ENCODE measurements around the gene ADRA2B. TPM values are rescaled to one million over a fixed set of nuclear protein-coding genes. Genes with fewer than 3 reads are reported as not detected.

The ADRA2B gene
- total and polyA plus RNA-seq, 12 donors, result 0.95 to 12.9 (median 3.3) TPM

DNA sequence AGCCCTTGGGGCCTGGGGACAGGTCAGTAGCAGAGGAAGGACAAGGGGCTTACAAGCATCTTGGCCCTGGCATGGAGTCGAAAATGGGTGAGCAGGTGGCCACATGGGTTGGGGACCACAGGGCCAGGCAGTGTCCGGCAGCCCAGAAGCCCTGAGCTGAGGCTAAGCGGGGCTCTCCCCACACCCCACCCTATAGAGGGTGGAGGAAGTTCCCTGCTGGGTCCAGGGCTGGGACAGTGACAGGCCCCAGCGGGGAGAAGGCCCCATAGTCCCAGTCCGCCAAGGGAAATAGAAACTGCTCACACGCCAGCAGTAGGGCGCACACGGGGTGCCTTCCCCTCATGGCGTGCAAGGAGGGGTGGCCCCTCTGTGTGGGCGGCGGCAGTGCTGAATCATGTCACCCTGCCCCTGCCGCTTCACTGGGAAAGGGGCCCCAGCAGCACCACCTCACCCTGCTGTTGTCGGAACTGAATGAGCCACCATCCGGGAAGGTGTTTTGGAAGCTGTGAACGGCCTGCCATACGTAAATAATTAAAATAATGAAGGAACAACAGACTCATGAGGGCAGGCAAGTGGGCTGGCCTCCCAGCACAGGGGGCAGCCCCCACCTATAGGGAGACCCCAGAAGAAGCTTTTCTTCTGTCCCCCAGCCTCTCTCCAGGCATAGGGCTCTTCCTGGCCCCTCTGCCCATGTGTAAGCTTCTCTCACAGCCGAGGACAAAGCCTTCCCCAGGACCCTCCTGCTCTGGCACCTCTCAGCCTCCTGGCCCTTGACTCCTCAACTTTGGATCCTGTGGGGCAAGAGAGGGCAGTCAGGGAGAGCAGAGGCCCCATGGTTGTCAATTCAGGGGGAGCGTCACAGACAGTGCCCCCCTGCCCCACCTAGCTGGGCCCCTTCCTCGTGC lies 41.5 kb upstream of the ADRA2B start:
- no peaks in the 10 kb centered on the region for H3K9me3 ChIP-seq (replicated peaks in 1 of 3)
- no peaks in the 10 kb centered on the region for H3K4me1 ChIP-seq (replicated peaks in 1 of 2)
- intact Hi-C loops (cut with DNase I), result no loop called here
- TF ChIP-seq, protein P1, sequence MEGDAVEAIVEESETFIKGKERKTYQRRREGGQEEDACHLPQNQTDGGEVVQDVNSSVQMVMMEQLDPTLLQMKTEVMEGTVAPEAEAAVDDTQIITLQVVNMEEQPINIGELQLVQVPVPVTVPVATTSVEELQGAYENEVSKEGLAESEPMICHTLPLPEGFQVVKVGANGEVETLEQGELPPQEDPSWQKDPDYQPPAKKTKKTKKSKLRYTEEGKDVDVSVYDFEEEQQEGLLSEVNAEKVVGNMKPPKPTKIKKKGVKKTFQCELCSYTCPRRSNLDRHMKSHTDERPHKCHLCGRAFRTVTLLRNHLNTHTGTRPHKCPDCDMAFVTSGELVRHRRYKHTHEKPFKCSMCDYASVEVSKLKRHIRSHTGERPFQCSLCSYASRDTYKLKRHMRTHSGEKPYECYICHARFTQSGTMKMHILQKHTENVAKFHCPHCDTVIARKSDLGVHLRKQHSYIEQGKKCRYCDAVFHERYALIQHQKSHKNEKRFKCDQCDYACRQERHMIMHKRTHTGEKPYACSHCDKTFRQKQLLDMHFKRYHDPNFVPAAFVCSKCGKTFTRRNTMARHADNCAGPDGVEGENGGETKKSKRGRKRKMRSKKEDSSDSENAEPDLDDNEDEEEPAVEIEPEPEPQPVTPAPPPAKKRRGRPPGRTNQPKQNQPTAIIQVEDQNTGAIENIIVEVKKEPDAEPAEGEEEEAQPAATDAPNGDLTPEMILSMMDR (IDR thresholded peaks at IDR 0.05), result no peak
- no peak for TF ChIP-seq POLR2A (IDR thresholded peaks at IDR 0.05)
- 66 to 90% (median 73%) methylated on average over 4 to 19 of the region's 19 CpGs for WGBS, 4 donors
- no peak for DNase-seq
- H3K4me3 ChIP-seq, result no peak overlapping the region
- H3K27ac ChIP-seq, result no peak overlapping the region
- H3K36me3 ChIP-seq (replicated peaks in 1 of 2), result no peaks in the 10 kb centered on the region
- no peaks in the 10 kb centered on the region for H3K27me3 ChIP-seq

DNA sequence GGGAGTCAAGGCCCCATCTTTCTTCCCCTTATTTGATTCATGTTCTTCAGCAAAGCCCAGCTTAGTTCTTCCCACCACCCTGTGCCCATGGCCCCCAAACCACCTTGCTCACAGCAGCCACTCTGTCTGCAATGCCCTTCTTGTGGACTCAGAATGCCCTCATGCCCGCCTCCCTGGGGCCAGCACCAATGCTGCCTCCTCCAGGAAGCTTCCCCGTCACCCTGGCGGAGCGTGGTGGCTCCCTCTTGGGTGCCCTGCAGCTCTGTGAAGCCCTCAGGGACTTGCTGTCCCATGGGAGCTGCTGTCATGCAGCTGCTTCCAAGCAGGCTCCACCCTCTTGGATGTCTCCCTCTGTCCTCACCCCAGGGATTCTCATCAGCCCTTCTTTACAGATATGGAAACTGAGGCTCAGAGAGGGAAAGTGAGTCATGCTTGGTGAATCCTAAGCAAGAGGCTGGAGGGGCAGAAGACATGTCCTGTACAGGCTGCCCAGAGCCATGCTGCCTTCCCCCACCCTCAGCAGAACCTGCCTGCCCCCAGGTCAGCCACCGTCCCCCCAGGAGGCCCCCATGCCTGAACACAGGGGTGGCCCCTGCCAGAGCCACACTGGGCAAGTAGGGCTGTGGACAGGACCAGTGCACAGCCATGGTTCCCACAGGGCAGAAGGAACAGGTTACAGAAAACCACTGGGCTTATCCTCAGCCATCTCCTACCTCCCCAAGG lies 40.7 kb upstream of the ADRA2B start:
- DNase-seq, result no peak
- 78 to 100% (median 92%) methylated on average over 3 to 5 of the region's 5 CpGs for WGBS, 4 donors
- no peaks in the 10 kb centered on the region for H3K36me3 ChIP-seq (replicated peaks in 1 of 2)
- H3K27me3 ChIP-seq, result no peaks in the 10 kb centered on the region
- no peaks in the 10 kb centered on the region for H3K9me3 ChIP-seq (replicated peaks in 1 of 3)
- no peak overlapping the region for H3K27ac ChIP-seq
- no peak overlapping the region for H3K4me3 ChIP-seq
- intact Hi-C loops (cut with DNase I), result no loop called here
- no peaks in the 10 kb centered on the region for H3K4me1 ChIP-seq (replicated peaks in 1 of 2)
- no peak for TF ChIP-seq POLR2A (IDR thresholded peaks at IDR 0.05)
- TF ChIP-seq, protein P1 (IDR thresholded peaks at IDR 0.05), result no peak

DNA sequence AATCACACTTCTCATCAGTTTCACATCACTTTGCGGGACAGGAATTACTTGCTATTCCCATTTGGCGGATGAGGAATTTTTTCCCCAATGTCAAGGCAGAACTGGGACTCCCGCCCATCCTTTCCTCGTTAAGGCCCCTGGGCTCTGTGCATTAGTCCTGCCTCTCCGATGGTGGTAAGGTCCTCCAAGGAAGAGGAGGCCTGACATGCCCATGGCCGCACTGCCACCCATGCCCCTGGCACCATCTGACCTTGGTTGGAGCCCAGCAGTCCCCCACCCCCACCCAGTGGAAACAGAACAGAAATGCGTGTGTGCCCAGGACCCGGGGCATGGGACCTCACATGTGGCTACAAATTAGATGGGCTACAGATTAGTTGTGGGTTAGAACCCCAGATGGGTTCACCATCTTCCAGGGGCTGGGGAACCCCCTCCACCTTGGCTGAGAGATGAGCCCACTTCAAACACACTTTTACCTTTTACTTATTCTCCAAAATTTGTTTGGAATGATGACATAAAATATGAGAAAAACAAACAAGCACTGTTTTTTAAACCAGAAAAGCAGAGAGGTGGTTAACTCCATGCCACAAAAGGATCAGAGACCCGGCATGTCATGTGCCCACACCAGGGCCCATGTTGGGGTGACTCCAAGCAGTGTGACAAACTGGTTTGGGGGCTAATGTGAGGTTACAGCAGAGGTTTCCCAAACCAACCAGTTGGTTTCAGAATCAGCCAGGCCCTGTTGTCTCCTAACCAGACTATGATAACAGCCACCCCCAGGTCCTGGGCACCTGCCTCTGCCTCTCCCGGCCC lies 39.8 kb upstream of the ADRA2B start:
- no peak overlapping the region for H3K27ac ChIP-seq
- WGBS, 4 donors, result 87 to 89% (median 89%) methylated on average over 10 of the region's 10 CpGs
- no peaks in the 10 kb centered on the region for H3K9me3 ChIP-seq (replicated peaks in 1 of 3)
- no peaks in the 10 kb centered on the region for H3K27me3 ChIP-seq
- TF ChIP-seq, protein P1 (IDR thresholded peaks at IDR 0.05), result no peak
- TF ChIP-seq POLR2A (IDR thresholded peaks at IDR 0.05), result no peak
- no peak for DNase-seq
- intact Hi-C loops (cut with DNase I), result no loop called here
- H3K36me3 ChIP-seq (replicated peaks in 1 of 2), result no peaks in the 10 kb centered on the region
- H3K4me3 ChIP-seq, result no peak overlapping the region
- no peaks in the 10 kb centered on the region for H3K4me1 ChIP-seq (replicated peaks in 1 of 2)
